Dedifferentiated amniotic fluid mesenchymal stem cell (primary cell): ENCODE measurements around the gene SCPEP1.
"Not testable (repeated sequence)": the region's sequence is repeated elsewhere in the genome, so short reads cannot be mapped to it uniquely, and the experiment has no call there.

ENCODE experiments used
- DNase-seq: peaks from one replicate; pipeline ENCODE4 v3.0.0-alpha.2; 2016; ENCODE audit errors: extremely low spot score

Gene SCPEP1

GRCh38 chr17:56965681-56966080 is 12.2 kb upstream of the SCPEP1 start:
- DNase-seq = not testable (repeated sequence)

GRCh38 chr17:56966338-56966737 is 11.6 kb upstream of the SCPEP1 start:
- no peak for DNase-seq

DNA sequence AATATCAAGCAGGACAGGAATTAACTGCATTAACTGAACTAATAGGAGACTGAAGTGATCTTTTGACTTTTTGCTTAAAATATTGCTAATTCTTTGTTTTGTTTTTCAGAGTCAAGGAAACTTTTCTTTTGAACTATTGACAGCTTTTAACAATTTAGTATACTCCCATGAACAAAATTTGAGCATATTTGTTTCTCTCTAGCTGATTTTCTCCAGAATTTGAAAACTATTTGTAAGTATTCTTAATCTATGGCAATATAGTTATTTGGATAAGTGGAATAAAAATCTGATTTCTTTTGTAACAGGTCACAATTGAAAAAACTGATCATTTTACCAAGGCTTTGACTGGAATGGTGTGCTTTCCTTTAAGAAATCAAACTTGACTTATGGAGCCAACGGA is 7.0 kb upstream of the SCPEP1 start:
- no peak for DNase-seq

DNA sequence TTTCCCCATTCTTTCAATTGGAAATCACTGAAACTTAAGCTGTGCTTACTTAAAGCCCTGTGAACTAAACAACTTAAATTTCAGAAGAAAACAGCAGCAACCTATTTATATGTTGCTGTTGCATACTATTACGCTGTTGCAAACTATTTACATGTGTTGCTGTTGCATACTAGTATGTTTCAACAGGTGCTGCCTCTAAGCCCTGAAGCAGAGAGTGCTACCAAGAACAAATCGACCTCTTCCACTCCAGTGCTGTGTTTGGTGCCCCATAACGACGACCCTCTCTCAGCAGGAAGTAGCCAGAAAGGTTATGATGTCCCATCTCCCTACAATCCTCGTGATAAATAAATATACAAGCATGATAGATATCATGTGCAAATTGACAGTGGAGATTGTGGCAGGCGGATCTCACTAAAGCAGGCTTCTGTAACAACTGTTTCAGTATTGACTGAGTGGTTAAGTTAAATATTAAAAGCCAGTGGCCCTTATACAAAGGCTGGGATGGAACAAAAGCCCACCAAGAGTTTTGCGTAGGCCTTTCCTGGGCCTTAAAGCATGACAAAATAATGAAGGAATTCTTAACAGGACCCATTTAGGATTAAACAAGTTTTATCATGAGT is 5.7 kb upstream of the SCPEP1 start:
- DNase-seq = no peak

- DNase-seq = no peak
These were observed 4.4 kb upstream of the SCPEP1 start for GRCh38 chr17:56973520-56973919.

- DNase-seq = no peak
These were observed 3.9 kb upstream of the SCPEP1 start for GRCh38 chr17:56974055-56974454.

- no peak for DNase-seq
These were observed 2.3 kb upstream of the SCPEP1 start for GRCh38 chr17:56975656-56976055.

- DNase-seq = no peak
These were observed 856 bp upstream of the SCPEP1 start for GRCh38 chr17:56976941-56977608.

DNA sequence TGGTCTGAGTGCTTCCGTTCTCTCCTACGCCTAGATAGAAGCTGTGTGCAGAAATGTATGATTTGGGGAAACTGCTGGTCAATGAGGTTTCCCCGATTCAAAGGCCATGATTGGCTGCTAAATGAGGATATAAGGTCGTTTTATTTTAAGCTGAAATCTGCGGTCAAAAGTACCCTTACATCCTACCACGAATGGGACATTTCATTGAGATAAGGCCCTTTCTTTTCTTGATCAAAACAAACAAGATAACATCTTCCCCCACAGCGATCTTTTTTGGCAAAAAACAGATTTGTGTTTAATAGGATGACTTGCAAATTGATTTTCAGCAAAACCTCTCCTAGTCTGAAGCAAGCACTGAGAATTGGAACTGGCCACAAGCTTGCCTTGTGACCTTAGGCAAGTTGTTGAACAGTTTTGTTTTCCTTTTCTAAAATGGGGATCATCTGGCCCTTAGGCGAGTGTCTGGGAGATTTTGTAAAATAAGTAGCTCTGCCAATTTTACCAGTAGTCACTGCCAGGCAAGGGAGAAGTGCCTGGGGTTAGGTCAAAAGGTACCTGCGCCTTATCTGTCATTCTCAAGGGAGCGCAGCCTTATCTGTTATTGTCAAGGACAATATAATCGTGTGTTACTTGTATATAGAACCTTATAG is 635 bp downstream of the SCPEP1 start:
- DNase-seq = no peak

DNA sequence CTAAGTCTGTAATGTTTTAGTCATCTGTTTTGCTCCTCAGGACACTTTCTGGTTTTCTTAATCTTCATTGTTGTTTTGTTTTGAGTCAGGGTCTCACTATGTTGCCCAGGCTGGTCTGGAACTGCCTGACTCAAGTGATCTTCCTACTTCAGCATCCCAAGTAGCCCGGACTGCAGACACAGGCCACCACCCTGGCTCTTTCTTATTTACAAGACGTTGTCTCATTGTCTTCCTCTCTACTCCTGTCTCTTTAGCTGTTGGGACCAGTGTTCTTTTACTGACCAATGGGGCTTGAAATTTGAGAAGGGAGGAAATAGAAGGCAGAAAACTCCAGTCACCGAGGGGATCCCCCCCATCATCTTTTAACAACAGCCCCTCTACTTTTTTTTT is 1.2 kb downstream of the SCPEP1 start:
- no peak for DNase-seq

- DNase-seq = not testable (repeated sequence)
These were observed 2.6 kb downstream of the SCPEP1 start for GRCh38 chr17:56980526-56980925.

DNA sequence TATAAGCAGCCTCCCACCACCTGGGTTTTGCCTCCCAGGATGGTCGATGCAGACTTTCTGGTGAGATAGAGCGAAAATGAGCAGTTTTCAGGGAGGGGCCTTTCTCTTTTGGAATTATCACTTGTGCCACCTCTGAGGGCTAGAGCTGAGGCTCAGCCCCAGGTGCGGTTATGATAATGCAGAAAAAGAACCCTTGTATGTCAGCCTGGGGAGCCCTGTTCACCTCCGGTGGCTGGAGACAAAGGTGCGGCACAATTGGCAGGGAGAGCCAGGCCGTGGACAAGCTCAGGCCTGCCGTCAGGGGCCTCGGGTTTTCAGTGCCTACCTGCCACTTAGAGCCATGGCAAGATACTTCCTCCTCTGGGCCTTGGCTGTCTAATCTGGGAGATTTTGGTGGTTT is 4.4 kb downstream of the SCPEP1 start:
- no peak for DNase-seq

DNA sequence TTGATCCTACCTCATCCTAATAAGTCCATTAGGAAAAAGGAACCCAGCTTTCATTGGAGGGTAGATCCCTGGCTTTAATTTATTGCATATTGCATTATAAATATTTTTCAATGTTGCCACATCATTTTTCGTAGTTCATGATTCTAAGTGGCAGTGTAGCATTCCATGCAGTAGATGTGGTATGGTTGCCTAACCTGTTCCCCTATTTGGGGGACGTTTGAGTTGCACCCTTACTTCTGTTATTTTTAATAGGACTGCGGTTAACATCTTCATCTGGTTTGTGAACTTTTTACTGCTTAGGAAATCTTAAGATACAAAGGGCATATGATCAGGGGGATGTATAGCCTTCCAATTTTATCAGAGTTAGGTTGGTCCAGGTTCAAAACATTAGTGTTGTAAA is 5.4 kb downstream of the SCPEP1 start:
- DNase-seq = no peak

DNA sequence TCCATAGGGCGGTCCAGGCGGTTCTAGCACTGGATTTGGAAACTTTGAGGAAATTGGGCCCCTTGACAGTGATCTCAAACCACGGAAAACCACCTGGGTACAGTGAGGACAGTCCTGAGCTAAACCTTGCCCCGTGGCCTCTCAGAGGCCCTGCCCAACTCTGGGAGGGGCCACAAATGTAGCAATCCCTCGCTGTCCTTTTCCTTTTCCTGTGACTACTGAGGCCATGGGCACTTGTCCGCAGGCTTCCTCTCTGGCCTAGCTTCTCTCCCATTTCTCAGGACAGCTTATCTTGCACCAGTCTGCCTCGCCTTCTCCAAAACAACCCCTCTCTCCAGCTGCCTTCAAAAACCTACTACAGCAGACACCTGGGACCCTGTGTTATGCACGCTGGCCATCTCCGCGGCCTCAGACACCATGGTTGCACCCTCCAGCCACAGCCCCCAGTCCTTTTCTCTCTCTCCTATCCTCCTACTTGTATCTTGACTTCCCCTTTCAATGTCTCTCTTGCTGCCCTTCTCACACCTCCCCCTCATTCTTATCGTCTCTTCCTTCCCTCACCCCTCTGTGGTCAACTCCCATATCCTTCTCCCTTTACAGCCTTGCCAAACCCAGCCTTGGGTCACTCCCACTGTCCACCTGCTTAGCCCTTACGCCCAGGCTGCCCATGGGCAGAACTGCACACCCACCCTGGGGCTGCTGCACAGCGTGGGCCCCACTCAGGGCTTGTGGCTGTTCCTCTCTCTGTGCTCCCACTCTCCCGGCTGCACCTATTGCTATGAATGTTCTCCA is 7.6 kb downstream of the SCPEP1 start:
- DNase-seq = no peak

- DNase-seq = no peak
These were observed 9.4 kb downstream of the SCPEP1 start for GRCh38 chr17:56987283-56987834.

DNA sequence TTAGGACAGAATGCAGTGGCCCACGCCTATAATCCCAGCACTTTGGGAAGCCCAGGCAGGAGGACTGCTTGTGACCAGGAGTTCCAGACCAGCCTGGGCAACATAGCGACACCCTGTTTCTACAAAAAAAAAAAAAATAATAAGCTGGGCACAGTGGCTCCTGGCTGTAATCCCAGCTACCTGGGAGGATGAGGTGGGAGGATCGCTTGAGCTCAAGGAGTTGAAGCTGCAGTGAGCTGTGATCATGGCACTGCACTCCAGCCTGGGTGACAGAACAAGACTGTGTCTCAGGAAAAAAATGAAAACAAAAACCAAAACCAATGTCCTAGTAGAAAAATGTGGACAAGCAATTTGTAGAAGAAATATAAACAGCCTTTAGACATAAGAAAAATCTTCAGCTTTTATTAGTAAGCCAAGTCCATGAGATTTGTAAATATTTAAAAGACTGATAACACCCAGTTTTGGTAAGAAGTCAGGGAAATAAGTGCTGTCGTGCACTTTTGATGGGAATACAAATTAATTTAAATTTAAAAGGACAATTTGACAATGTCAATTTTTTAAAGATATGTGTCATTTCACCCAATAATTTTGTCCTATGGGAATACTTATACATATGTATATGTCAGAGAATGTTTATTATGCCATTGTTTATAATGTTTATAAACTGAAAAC is 11.1 kb downstream of the SCPEP1 start:
- DNase-seq = no peak

DNA sequence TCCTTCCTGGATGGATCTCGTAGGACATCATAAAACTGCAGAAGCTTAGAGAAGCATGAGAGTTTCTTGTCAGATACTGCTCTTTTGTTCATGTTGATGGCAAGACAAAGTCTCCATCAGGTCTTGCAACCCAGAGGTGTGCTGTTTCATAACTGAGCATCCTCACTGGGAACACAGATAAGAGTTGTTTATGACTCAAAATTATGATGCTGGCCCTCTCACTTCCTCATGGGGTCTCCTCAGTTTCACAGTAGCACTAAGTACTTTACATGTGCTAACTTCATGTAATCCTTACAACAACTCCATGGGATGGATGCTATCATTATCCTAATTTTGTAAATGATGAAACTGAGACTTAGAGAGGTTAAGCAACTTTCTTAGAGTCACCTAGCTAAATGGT is 14.4 kb downstream of the SCPEP1 start:
- DNase-seq = no peak

DNA sequence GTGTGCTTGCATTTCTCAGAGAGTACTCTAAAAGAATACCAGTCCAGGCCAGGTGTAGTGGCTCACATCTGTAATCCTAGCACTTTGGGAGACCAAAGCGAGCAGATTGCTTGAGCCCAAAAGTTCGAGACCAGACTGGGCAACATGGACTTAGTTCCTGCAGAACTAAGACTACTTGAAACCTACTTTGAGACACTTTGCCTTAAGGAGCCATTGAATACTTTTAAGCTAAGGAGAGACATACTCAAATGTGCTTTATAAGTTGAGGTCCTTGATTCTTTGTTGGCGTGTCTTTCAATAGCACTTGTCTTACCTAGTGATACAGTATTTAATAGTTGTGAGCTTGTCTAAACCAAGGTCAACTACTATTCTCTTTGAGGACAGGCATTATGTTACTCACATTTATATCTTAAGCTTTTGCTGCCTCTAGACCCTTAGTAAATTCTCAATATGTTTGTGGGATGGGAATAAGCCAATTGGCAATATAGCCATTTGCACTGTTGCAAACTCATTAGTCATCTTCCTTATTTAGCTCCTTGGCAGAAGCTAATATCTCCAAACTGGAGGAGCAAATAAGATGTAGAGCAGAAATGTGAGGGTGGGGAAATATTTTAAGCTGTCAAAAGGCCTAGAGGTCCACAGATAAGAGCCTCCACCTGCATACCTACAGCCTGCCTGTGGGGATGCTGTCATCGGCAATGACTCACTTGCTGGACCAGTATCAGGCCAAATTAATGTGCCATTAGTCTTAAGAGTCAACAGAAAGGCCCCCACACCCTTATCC is 16.3 kb downstream of the SCPEP1 start:
- no peak for DNase-seq

GRCh38 chr17:56995766-56996165 is 17.8 kb downstream of the SCPEP1 start:
- no peak for DNase-seq

DNA sequence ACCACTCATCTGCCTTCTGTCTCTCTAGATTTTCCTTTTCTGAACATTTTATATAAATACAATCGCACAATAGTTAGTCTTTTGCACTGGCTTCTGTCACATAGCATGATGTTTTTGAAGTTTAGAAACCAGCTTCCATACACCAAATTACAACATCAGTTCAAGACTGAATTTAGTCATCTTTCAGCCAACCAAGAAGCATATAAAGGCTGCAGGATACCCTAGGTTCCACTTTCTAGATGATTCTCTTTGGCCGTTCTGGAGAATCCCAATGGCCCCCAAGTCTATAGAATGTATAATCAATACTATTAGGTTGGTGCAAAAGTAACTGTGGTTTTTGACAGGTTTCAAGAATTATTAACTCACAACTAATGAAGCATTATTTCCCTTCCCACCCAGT is 19.4 kb downstream of the SCPEP1 start:
- no peak for DNase-seq

DNA sequence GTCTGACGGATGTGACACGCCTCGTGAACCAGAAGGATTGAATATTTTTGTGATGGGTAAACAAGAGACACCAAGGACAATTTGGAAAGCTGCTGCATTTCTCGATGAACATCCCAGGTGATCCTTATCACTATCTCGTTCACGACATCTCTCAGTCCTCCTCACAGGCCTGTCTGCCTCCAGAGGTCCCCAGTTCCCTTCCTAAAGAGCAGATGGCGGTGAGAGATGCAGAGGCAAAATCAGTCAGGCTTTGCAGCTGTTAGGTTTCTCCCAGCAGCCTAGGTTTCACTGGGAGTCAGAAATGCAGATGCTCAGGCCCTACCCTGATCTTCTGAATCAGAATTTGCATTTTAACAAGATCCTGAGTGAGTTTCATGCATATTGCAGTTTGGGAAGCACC is 23.6 kb downstream of the SCPEP1 start:
- DNase-seq = no peak
